Tibial nerve (tissue), 3 donors: ENCODE measurements around the gene CSF2.

Source experiments
- CTCF ChIP-seq, 5 experiments: fragments of 200-600 bp in 3 of 5; fragments of 450-650 bp in 2 of 5; sonication (generic) in 3 of 5; IDR thresholded peaks; one replicate each; pipeline ENCODE4 v1.5.1; 2016 to 2019; ENCODE audit warnings: antibody characterized with exemption in 5 of 5, mild to moderate bottlenecking in 3 of 5, moderate library complexity in 2 of 5
- POLR2A ChIP-seq, 2 donors: fragments of 450-650 bp; IDR thresholded peaks; one replicate each; pipeline ENCODE4 v1.6.1; 2017; ENCODE audit warnings: antibody characterized with exemption in 2 of 2, mild to moderate bottlenecking in 2 of 2, moderate library complexity in 2 of 2

- TF ChIP-seq POLR2A (IDR thresholded peaks at IDR 0.05): no peak
- TF ChIP-seq CTCF (IDR thresholded peaks at IDR 0.05): no peak
Measured at GRCh38 chr5:132075719-132076077, 2.1 kb downstream of the CSF2 start.
